CD4-positive, alpha-beta T cell treated with Interleukin-1 beta for 1 hour (primary cell): ENCODE data around the gene PTPRE.
A peak's percentile ranks its signal among the peaks of the same experiment; 100 is the strongest.

ENCODE experiments used
- DNase-seq, 2 donors: peaks; one replicate each; pipeline ENCODE4 v3.0.0-alpha.2; 2020 to 2022

PTPRE gene

DNA sequence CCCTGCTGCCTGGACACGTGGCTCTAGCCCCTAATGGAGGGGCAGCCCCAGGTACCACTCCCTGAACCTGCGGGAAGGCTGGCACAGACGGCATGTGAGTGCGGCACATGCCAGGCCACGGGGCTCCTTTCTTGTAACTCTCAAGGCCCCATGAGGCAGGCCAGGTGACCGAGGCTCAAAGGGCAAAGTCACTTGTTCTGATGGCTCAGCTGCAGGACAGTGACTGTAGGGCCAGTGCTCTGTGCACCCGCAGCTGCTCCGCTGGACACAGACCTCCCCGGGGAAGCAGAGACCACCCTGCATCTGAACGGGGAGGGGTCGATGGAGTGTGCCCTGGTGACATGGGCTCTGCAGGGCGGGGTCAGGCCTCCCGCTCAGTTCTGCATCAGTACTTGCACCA, 55.3 kb downstream of the PTPRE start:
- no peak for DNase-seq

DNA sequence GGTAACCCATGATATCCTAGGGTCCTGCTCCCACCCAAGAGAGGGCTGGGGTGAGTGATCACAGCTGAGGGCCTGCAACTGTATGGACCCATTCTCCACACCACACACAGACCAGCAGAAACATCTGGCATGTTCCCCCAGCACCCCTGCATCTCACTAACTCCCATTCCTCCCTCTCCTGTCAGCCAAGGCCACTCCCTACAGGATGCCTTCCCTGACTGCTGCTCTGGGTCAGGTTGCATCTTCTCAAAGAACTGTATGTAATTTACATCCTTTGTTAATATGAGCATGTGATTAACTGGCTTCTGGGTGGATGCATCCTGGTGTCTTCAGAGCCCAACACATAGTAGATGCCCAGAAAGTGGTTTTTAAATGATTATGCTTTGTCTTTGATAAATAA, 56.2 kb downstream of the PTPRE start:
- no peak for DNase-seq

DNA sequence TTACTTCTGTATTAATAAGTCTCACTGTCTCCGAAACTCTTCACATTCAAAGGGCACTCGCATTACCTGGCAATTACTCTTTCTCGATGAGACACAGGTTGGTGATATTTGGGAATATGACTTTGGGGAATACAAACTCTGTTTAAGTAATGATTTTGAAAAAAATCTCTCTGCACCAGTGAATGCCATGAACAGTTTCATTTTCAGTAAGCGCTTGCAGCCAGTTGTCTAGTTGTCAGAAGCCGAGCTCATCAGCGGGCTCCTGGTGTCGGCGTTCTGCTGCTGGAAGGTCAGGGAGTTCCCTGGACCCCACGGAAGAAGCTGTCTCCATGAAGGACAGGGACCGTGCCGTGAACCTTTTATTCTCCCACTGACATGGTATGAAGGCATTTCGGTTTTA, 57.7 kb downstream of the PTPRE start:
- no peak for DNase-seq

DNA sequence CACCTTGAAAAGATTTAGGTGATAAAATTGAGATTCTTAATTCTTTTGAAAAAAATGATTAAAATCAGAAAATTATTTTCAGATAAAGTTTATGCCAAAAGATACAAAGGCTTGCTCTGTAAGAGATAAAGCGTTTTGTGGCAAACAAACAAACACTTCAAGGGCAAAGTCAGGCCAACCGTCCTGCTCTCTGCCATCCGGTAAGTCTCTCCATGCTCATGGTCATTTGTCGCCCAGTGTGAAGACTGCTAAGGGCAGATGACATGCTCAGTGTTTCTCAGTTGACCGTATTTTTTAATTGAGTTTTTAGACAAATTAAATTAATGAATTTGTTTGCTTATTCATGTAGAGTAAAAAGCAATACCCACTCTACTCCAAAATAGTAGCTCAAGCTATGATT, 60.0 kb downstream of the PTPRE start:
- DNase-seq, result no peak

DNA sequence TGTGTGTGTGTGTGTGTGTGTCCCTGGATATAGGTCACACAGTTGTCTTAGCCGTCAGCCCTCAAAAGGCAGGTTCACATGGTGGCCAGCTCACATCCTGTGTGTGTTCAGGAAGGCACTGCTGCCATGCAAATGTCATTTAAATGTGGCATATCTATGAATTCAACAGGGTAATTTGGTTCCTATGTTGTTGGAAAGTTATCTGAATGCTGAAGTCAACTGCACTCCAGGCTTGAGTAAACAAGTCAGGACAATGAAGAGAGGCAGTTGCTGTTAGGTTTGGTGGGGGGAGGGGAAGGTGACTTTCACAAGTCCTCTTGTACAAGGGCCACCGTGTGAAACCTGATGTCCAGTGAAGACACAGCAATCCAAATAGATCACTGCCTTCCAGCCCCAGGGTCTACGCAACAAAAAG, 61.1 kb downstream of the PTPRE start:
- no peak for DNase-seq

DNA sequence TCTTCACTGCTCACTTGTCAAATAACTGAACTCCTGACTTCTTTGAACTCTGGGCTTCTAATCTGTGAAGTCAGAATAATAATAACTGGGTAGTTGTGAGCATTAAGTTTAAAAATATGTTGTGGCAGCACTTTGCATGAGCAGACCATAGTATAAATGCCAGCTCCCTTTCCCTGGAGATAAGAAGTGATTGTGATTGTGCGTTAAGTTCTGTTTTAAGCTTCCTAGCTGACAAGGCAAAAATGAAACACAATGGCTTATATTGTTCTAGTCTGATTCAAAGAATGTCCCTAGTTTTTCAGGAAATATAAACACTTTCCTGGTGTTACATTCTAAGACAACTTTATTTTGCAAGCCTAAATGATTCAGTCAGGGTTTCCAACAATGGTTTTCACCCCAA, 61.8 kb downstream of the PTPRE start:
- no peak for DNase-seq

DNA sequence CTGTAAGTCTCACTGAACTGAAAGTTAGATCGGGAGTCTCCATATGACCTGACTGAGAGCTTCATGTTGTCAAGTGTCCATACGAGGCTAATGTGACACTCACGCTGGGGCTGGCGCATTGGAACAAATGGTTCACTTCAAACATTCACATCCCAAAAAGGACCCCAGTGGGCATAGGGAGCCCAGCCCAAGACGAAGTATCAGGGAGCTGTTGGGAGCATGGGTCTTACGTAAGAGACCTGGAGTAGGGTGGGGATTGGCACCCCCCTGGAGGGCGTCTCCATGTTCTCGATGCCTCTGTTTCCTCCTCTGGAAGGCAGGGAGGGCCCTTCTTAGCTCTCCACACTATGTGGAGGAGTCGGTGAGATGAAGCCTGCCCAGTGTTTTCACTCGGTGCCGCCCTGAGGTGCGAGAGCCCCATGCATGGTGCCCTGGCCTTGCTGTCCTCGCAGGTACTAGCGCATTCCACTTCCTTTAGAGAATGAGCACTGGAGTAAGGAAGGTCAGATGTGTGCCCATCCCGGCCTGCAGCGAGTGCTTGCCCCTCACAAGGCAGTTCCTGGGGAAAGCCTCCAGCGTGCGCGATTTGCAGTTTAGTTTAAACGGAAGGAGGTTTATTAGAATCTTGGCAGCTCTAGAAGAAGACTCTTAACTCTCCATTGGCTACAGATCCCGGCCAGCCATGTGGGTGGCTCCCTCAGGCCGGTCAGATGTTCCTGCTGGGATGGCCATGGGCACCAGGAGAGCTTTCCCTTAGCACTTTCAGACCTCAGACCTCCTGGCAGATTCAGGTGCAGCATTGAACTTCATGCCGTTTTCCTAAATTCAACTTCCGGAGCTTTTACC, 64.4 kb downstream of the PTPRE start:
- no peak for DNase-seq

DNA sequence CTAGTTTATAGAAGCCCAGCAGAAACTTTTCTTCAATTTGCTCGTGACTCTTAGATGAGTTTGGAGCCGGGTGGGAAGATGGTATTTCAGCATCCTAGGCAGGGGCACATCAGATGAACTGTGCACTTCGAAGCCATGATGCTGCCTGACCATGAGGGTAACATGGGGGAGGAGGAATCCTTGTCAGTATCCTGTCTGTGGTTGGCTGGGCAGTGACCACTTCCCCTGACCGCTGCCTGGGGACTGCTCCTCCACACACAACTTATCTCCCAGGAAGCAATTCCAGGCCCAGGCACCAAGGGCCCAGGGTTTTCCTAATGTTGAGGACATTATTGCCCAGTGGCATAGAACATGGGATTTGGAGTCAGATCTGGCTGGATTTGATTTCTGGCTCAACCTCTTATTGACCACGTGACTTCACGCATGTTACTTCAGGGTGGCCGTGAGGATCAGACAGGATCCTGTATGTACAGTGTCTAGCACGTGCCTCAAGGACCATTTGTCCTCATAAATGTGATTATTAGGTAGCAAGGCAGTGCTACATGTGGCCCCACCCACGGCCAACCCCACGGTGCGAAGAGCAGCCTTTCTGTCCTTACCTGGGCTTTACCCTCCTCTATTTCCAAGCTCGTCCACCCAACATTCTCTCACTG, 65.2 kb downstream of the PTPRE start:
- no peak for DNase-seq

DNA sequence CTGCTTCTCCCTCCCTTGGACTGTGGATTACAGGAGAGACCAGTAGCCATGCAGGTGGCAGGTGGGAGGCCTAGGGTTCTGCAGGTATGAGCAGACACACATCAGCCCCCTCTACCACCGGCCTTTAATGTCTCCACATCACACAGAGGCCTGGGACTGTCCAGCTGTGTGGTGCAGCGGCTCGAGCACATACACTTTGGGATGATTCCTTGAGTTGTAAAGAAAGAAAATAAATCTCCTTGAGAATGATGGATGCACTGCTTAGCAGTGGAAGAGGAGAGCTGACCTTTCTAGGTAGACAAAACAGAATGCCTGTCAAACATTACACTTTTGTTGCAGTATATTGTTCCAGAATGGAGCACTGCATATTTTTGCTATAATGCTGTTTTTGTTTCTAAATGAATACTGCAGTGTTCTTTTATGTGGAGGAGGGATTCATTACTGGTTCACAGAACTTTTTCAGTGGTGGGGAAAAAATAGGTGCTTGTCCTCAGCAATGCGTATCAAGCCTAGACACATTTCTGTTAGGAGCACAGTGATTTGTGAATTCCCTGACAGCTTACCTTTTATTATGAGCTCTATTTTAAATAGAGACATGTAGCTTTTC, 66.0 kb downstream of the PTPRE start:
- no peak for DNase-seq

DNA sequence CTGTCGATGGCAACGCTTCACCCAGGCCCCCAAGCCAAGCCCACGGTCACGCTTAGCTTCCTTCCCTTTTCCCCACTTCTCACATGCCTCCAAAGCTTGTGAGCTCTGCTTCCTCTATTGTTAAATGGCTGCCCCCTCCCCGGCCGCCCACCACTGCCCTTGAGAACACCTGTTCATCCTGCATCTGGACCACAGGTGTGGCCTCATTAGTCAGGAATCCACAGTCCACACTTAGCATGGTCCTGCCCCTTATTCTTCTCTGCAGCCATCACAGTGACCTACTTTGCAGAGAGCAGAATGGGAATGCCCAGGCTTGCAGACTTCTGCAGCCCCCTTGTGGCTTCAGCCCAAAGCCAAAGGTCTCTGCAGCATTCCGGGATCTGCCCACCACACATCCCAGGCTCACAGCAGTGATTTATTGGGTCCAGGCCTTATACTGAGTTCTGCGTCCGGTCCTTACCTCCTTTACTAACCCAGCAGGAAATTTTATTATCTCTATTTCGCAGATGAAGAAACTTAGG, 66.9 kb downstream of the PTPRE start:
- no peak for DNase-seq

DNA sequence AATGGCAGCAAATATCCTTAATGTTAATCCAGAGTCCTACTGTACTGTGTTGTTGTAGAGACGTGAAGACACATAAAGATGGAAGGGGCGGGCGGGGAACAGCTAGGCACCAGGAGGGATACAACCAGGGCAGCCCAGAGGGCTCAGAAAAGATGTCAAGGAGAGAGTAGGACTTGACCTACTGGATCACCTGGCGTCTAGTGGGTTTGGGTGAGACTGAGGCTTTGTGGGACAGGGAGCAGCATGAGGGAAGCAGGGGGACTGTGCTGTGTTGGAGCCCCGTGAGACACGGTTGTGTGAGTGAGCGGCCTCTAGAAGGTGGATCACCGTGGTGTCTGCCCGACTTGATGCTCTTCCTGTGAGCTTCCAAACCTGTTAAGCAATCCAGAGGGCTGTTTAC, 68.0 kb downstream of the PTPRE start:
- no peak for DNase-seq

DNA sequence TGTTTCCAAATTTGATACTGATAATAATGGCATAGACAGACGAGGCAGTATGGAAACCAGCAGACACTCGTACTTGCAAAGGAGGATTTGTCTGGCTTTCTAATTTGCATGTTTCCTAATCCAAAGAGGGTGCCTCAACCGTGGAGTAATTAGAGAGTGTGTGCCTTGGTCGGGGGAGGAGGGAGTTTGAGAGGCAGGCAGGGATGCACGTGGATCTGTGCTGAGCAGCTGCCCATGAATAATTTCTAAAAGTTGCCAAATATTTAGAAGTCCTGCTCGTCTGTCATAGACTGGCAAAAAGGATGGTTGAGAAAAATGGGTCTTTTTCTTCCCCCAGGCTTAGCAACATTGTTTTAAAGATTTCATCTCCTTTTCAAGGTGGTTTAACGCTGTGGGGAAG, 69.4 kb downstream of the PTPRE start:
- DNase-seq, result no peak

DNA sequence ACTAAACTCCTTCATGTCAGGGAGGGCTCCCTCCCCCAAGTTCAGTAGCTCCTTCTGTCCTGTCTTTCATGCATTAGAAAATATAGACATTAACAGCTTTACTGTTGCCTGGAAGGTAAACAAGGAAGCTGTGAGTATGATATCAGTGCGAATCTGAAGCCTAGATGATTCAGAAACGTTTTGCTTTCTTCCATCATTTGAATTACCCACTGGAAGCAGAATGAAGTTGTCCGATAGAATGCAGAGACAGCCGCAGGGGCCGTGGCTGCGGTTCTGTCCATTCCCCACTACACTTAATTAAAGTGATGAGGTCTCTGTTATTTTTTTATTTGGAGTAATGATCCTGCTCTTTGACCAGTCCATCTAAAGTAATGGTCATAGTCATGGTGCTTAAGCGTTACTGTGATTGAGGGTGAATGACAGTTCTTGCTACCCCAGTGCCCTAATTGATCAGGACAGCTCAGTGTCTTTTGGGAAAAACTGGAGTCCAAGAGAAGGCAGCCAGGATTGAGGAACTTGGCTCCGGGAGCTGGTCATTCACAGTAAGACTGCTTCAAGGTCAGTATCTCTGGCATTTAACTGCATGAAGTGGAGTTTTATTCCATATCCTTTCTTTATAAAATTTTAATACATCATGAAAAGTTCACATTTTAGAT, 69.9 kb downstream of the PTPRE start:
- DNase-seq, result no peak

DNA sequence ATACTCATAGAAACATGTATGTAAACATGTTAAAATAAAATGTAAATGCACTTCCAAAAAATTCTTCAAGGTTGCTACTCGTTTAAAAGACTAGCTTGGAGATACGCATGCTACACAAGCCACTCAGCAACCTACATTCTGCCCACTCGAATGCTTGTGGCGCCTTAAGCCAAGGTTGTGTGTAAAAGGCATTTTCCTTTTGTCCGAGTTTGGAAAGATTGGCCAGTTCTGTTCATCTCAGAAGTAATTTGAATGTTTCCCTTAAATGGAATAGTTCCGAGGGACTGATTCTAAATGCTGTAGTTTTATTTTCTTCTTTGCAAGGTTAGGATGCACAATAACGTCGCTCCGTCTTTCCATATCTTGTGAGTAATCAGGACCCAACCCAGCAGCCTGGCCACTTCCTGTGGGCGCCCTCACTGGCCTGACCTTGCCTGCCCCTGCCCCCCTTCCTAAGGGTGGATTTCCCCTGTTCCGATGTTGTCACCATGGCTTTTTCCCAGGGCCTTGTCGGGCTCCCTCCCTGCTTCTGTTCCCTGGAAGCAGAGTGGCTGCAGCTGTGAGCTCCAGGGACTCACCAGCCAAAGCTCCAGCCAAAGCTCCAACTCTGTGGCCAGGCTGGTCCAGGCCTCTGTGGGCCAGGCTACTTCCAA, 70.6 kb downstream of the PTPRE start:
- peak in 1 of 2 donors; percentile 56 for DNase-seq

DNA sequence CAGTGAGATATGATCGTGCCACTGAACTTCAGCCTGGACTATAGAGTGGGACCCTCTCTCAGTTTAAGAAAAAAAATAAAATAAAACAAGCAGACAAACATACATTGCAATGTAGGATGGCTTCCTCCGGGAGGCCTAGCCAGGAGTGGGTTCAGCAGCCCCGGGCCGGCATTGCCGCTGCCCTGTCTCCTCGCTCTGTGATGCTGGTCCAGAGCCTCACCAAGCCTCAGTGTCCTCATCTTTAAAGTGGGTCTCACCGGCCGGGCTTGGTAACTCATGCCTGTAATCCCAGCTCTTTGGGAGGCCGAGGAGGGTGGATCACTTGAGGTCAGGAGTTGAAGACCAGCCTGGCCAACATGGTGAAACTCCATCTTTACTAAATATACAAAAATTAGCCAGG, 71.6 kb downstream of the PTPRE start:
- no peak for DNase-seq

DNA sequence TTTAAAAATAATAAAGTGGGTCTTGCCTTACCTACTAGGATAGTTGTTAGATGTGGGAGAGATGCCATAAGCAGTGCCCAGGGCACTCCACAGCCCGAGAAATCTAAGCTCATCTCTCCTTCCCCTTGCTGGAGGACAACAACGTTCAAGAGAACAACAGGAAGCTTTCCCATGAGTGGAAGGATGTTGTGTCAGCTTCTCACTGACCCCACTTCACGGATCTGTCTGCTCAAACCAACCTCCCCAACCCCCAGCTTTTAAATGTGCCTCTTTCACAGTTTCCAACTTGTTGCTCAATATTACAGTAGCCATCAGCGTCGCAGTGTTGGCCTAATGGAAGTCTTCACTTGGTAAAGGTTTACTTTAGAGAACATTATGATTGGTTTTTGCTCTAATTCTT, 72.1 kb downstream of the PTPRE start:
- DNase-seq, result no peak

DNA sequence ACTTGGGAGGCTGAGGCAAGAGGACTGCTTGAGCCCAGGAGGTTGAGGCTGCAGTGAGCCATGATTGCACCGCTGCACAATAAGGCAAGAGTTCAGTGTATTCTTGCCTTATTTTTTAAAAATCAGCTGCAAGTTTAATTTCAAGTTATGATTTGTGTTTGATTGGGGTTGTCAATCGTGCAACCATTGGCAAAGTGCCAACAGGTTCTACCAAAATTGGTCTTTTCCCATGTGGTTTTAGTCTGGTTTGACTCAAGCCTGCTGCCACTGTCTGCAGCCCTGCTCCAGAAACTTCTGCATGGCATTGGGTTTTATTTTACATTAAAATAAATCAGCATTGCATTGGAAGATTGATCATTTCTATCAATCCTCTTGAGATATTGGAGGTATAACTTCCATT, 72.7 kb downstream of the PTPRE start:
- DNase-seq, result no peak

DNA sequence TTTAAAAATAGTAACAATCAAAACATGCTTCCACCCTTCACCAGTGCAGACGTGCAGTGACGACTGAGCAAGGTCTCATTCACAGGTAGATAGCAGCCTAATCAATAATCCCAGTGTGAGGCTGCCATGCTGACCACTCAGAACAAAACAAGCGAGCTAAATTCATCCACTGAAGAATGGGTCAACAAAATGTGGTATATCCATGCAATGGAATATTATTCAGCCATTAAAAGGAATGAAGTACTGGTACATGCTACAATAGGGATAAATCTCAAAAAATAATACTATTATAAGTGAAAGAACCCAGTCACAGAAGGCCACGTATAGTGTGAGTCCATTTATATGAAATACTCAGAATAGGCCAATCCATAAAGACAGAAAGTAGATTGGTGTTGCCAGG, 74.0 kb downstream of the PTPRE start:
- DNase-seq, result no peak

DNA sequence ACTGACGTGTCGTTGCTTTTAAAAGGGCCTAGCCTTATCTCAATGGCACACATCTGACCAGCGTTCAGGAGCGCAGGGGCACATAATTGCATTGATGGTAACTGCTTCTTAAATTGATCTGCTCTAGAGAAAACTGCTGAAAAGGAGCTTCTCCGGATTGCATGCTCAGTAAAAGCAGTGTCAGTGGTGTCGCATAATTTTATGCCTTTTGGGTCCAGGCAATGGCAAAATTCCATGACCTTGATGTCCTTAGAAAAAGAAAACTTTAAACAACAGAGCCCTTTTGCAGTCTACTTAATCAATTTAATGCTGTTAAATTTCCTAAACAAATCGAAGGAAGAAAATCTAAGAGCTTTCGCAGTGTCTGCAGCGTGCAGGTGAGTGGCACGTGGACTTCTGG, 75.7 kb downstream of the PTPRE start:
- DNase-seq, result no peak

DNA sequence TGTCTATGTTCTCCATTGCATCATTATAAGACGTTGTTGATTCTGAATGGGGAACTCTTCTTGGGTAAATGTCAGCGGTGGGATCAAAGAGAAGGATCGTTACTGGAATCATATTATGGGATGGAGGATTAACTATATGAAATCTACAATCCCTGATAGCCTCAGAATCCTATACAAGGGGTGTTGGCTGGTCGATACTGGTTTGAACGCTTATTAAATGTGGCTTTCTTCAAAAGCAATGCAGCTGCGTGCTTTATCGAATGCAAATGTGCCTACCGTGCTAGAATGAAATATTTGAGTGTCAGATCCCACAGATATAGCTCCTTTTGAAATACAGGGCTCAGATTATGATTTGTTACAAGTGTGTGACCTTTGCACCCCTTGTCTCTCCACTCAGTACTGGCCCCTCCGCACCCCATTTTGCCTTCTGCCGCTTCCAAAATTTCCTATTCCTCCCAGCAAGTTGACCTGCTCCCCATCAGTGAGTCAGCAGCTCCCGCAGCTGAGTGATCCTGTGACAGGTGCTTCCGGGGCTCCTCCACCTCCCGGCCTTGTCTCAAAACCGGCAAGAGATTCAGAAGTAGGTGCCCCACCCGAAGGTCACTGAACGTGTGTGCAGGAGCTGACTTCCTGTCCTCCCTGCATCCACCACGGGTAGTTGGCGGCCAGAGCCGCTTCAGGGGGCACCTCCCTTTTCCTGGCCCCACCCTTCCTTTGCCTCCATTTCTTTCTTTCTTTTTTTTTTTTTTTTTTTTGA, 76.6 kb downstream of the PTPRE start:
- no peak for DNase-seq

DNA sequence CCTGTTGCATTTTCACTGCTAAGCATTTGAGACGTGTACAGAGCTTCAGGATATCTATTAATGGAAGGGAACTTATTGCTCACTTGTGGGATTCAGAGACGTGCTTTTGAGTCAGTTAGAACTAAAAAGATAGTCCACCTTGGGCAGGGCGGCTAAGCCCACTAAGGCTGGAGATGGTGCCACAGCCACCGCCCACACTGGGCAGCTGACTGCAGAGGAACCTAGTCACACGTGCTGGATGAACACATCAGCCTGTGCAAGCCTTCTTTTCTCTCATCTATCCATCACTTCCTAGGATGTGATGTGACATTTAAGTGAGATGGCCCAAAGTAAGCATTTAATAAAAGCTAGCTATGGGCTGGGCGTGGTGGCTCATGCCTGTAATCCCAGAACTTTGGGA, 78.0 kb downstream of the PTPRE start:
- no peak for DNase-seq
